ENCODE measurements around the gene LMO7. TPM values are rescaled to one million over a fixed set of nuclear protein-coding genes. Genes with fewer than 3 reads are reported as not detected.
"Not testable (repeated sequence)": the region's sequence is repeated elsewhere in the genome, so short reads cannot be mapped to it uniquely, and the experiment has no call there.

Gene LMO7
- total RNA-seq, 1 donor from 2014 or later, result 1,227 TPM

DNA sequence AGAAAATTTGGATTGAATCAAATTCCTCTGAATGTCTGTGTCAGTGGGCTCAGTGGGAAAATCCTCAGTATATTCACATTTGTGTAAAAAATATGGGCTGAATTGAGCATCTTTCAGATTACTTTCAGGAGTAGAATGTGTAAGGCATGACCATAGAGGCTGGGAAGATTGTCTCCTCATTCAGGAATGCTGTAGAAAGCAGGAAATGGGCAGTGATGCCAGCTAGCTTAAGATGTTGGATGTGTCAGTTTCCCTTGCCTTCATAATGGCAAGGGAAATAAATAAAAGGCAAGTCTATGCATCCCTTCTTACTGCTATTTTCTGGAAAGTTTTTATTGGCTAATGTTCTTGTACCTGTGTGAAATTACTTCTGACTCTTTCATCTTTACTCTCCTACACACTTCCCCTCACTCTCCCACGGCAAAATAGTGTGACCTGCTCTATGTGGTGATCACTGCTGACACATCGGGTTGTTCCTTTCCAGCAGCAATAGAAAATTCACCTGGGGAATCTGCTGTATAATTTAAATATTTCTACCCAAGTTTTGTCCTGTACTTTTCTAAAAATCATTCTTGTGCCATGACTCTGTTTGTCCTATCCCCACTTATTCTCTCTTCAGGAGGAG, 103.2 kb downstream of the LMO7 start:
- no peak for DNase-seq (ENCODE audit: low read depth)

DNA sequence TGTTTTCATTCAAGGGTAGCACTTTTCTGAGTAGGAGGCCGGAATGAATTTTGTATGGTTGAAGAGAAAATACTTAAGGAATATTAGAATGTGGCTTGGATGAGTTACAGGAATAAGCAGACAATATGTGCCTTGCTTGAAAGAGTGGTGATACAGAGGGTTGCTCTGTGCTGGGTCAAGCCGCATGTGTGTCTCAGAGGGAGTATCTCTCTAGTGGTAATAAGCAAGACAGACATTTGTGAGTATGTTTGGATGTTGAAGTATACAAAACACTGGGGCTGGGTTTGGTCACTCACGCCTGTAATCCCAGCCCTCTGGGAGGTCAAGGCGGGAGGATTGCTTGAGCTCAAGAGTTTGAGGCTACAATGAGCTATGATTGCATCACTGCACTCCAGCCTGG, 103.9 kb downstream of the LMO7 start:
- no peak for DNase-seq (ENCODE audit: low read depth)

GRCh38 chr13:75743072-75743471, 106.9 kb downstream of the LMO7 start:
- not testable (repeated sequence) for DNase-seq (ENCODE audit: low read depth)

- DNase-seq (ENCODE audit: low read depth), result no peak
Measured at GRCh38 chr13:75744127-75744526, 108.0 kb downstream of the LMO7 start.

GRCh38 chr13:75745387-75745786, 109.3 kb downstream of the LMO7 start:
- no peak for DNase-seq (ENCODE audit: low read depth)

DNA sequence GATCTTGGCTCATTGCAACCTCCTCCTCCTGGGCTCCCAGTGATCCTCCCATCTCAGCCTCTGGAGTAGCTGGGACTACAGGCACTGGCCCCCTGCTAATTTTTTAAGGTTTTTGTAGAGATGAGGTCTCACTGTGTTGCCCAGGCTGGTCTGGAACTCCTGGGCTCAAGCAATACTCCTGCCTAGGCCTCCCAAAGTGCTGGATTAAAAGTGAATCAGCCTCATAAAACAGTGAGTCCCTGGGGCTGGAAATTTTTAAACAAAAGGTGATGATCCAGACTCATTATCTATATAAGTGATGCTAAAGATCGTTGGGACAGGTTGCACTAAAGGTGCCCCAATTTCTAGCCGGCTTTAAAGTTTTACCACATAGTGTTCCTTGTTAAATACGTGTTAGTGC, 112.7 kb downstream of the LMO7 start:
- DNase-seq (ENCODE audit: low read depth), result no peak

DNA sequence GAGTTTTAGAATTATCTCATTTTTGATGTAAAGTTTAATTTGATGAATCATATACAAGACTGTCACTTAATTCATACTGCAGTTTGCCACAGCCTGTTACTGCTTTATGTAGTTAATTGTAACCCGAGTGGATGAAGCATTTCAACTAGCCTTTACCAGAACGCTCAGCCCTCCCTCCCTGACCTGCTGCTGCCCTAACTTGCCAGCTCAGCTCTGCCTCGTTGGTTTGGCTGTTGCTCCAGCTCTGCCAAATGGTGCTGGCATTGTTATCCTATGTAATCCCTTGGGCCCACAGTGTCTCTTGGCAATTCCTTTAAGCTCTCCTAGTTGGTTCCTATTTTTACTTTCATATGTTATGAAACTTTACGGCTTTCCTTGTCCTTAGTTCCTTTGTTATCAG, 113.3 kb downstream of the LMO7 start:
- DNase-seq (ENCODE audit: low read depth), result peak; percentile 64

DNA sequence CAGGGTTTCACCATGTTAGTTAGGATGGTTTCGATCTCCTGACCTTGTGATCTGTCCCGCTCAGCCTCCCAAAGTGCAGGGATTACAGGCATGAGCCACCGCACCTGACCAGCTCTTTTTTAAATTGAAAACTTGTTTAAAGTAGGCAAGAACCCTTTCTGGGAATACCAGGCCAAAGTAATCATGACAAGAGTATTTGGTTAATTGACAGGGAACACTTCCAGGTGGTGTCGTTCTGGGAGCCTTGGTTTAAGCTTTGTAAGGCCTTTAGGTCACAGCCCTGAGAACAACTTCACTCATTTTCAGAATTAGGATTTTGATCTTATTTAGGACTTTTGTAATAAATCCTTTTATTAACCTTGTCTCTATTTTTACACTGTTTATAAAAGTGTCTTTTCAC, 115.2 kb downstream of the LMO7 start:
- DNase-seq (ENCODE audit: low read depth), result no peak

- no peak for DNase-seq (ENCODE audit: low read depth)
Measured at GRCh38 chr13:75752826-75753225, 116.7 kb downstream of the LMO7 start.

- no peak for DNase-seq (ENCODE audit: low read depth)
Measured at GRCh38 chr13:75754936-75755335, 118.8 kb downstream of the LMO7 start.

GRCh38 chr13:75757336-75757735, 121.2 kb downstream of the LMO7 start:
- no peak for DNase-seq (ENCODE audit: low read depth)

- DNase-seq (ENCODE audit: low read depth), result no peak
Measured at GRCh38 chr13:75759531-75759930, 123.4 kb downstream of the LMO7 start.

GRCh38 chr13:75760131-75761021, 124.2 kb downstream of the LMO7 start:
- DNase-seq (ENCODE audit: low read depth), result peak; percentile 91

GRCh38 chr13:75761369-75761768, 125.2 kb downstream of the LMO7 start:
- peak; percentile 43 for DNase-seq (ENCODE audit: low read depth)

DNA sequence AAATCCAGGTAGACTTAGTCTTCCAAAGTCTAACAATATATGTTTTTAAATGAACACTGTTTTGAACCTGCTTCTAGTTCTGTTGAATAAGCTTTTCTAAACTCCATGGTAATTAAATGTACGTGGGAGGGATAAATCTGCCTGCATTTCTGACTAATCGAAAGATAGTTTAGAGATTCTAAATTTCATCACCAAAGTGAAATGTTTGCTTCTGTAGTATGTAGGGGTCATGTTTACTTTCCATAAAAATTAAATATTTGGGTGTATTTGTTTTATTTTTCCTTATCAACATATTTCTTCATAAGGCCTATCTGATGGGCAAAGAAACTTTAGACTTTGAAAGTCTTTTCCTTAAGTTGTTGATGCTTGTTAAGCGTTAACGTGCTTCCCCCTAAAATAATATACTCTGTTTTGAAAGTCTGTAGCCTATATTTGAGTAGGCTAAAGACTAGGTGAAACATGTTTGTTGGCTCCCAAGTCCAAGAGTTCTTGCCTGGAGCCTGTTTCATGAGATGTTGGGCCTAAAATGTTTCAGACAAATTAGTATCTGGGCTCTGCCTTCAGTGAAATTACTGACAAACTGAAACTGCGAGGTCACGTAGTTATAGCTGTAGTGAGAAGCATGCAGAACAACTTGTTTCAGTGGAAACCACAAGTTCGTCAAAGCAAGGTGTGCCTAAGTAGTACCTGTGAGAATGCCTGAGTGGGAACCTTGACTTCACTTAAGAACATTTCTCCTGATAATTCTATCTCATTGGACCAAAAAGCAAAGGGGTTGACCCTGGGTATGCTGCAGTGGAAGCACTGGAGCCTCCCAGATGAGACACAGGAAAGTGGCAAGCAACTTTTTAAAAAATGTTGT, 126.2 kb downstream of the LMO7 start:
- peak; percentile 51 for DNase-seq (ENCODE audit: low read depth)

DNA sequence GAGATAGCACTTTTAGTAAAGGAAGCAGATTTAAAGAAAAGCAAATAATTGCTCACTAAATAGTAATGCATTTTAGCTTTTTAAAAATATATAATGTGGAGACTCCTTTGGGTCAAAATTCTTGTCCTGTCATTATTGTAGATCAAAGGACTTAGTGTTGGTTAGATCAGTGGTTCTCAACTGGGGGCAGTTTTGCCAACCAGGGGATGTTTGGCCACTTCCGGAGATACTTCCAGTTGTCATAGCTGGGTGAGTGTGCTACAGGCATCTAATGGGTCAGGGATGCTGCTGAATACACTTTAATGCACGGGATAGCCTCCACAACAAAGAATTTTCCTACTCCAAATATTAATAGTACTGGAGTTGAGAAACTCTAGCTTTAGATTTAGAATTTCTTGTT, 126.8 kb downstream of the LMO7 start:
- peak; percentile 54 for DNase-seq (ENCODE audit: low read depth)

DNA sequence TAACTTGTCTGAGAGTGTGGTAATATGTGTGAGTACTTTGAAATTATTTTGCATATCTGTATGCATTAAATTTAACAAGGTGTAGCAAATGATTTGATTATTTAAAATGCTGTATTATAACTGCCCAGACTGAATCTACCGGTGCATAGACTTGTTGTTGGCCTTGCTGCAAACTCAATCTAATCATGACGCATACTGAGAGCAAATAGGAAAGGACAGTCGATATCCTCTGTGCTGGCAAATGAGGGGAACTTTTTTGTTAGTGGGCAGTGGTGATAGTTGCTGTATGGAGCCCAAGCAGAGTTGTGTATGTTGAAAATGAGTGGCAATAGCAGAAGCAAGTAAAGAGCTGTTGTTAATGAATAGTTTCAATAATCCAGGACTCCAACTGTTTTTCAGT, 127.4 kb downstream of the LMO7 start:
- DNase-seq (ENCODE audit: low read depth), result no peak

DNA sequence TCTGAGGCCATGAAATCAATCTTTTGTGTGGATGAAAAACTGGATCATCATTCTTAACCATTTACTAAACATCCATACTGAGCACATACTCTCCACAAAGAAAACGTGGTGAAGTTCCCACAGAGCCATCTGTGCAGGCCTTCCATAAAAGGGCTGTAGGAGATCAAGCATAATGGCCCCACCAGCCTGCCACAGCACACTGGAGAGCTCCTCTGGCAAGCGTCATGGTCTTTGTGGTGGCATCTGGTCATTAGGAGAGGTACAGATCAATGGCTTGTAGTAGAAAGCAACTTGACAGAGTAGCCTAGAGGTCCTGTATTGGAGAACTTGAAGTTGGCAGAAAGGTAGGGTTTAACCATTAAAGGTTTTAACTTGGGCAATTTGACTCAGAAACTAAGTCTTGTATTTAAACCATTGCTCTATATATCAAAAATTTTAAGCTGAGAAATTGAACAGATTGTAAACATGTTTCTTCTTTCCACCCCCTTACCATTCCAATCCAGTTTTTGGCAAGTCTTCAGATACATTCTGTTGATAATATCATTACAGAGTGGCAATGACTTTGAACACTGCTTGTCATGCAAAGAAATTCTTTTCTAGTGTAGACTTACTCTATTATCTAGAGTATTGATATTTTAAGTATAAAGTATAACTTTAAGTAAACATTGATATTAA, 128.3 kb downstream of the LMO7 start:
- DNase-seq (ENCODE audit: low read depth), result peak; percentile 84

GRCh38 chr13:75764926-75765310, 128.8 kb downstream of the LMO7 start:
- DNase-seq (ENCODE audit: low read depth), result peak; percentile 49

DNA sequence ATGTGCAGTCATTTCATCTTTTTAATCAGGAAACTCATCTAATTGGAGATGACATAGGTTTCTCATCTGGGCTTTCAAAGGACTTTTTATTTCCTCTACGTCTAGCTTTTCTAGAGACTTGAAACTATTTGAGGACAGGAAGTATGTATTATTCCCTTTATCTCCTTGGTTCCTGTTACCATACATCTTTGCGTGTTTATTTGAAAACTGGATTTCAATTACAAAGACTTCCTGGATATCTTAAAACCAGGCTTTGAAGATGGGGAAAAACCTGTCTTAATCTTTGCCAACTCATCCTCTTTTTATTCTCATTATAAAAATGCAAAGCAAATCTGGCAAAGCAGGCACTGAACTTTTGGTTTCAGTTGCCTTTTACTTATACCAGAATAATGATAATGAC, 130.5 kb downstream of the LMO7 start:
- DNase-seq (ENCODE audit: low read depth), result no peak

Measured in myocyte (in vitro differentiated cells).